WTC11 (cell line): ENCODE measurements around the gene ASPN. TPM values are rescaled to one million over a fixed set of nuclear protein-coding genes. Genes with fewer than 3 reads are reported as not detected.
A peak's percentile ranks its signal among the peaks of the same experiment; 100 is the strongest.

Source experiments
- ATAC-seq: fragments of 200-7000 bp; cut with Tn5 transposase; 2 replicates; pipeline ENCODE4 v1.10.0; 2021; ENCODE audit warnings: mild to moderate bottlenecking, moderate library complexity
- CTCF ChIA-PET: fragments of 300-600 bp; sonication (Branson Sonifier 250); formaldehyde crosslinking; loops from one replicate; lab custom pipeline; 2021; ENCODE audit warnings: antibody characterized with exemption; lab: Charles Lee
- POLR2A ChIA-PET: fragments of 350-600 bp; sonication (Branson Sonifier 250); formaldehyde crosslinking; loops from one replicate; lab custom pipeline; 2021; ENCODE audit warnings: antibody characterized with exemption; lab: Charles Lee
- DNase-seq: peaks from one replicate; pipeline ENCODE4 v3.0.0; 2021; ENCODE audit warnings: low spot score
- H3K27ac Mint-ChIP-seq: 2 replicates; pipeline ENCODE4 v1.8.0; 2021; ENCODE audit warnings: mixed read lengths
- H3K27me3 Mint-ChIP-seq: 2 replicates; pipeline ENCODE4 v1.8.0; 2021; ENCODE audit warnings: low read depth, mild to moderate bottlenecking, moderate library complexity, mixed read lengths
- H3K36me3 Mint-ChIP-seq: 2 replicates; pipeline ENCODE4 v1.8.0; 2021; ENCODE audit warnings: mixed read lengths
- H3K4me1 Mint-ChIP-seq: 2 replicates; pipeline ENCODE4 v1.8.0; 2022; ENCODE audit warnings: mixed read lengths
- H3K4me3 Mint-ChIP-seq: 2 replicates; pipeline ENCODE4 v1.8.0; 2021; ENCODE audit warnings: mild to moderate bottlenecking, moderate library complexity, mixed read lengths
- H3K9me3 Mint-ChIP-seq: 2 replicates; pipeline ENCODE4 v1.8.0; 2021; ENCODE audit warnings: mixed read lengths
- CREB1 ChIP-seq: sonication (generic); formaldehyde crosslinking; IDR thresholded peaks from 2 replicates; pipeline ENCODE4 v1.8.0; 2023; ENCODE audit warnings: mild to moderate bottlenecking, missing genetic modification reagents
- ELF4 ChIP-seq: sonication (generic); formaldehyde crosslinking; IDR thresholded peaks from 2 replicates; pipeline ENCODE4 v1.8.1; 2022; ENCODE audit warnings: low read depth, mild to moderate bottlenecking, moderate library complexity, missing genetic modification reagents
- EMX1 ChIP-seq: fragments of 250-450 bp; sonication (Bioruptor Pico); IDR thresholded peaks from 2 replicates; pipeline ENCODE4 v1.8.0; 2021; ENCODE audit warnings: mild to moderate bottlenecking
- ESRRA ChIP-seq: sonication (generic); formaldehyde crosslinking; IDR thresholded peaks from 2 replicates; pipeline ENCODE4 v1.8.1; 2022; ENCODE audit warnings: mild to moderate bottlenecking, missing genetic modification reagents, borderline replicate concordance
- ETV6 ChIP-seq: sonication (generic); formaldehyde crosslinking; IDR thresholded peaks from 2 replicates; pipeline ENCODE4 v1.8.1; 2022; ENCODE audit warnings: mild to moderate bottlenecking, missing genetic modification reagents
- GABPB1 ChIP-seq: sonication (generic); formaldehyde crosslinking; IDR thresholded peaks from 2 replicates; pipeline ENCODE4 v1.8.1; 2023; ENCODE audit warnings: mild to moderate bottlenecking, missing genetic modification reagents
- HMGA2 ChIP-seq: fragments of 250-450 bp; sonication (Bioruptor Pico); IDR thresholded peaks from 2 replicates; pipeline ENCODE4 v1.4.0; 2021; ENCODE audit warnings: mild to moderate bottlenecking, moderate library complexity
- NFATC4 ChIP-seq: fragments of 250-450 bp; sonication (Bioruptor Pico); IDR thresholded peaks from 2 replicates; pipeline ENCODE4 v1.9.0; 2021; ENCODE audit warnings: mild to moderate bottlenecking
- NR1H2 ChIP-seq: sonication (generic); formaldehyde crosslinking; IDR thresholded peaks from 2 replicates; pipeline ENCODE4 v1.9.0; 2021; ENCODE audit warnings: mild to moderate bottlenecking, moderate library complexity, missing genetic modification reagents
- RORB ChIP-seq: fragments of 250-450 bp; sonication (Bioruptor Pico); IDR thresholded peaks from 2 replicates; pipeline ENCODE4 v1.9.0; 2021; ENCODE audit warnings: mild to moderate bottlenecking
- SMAD3 ChIP-seq: sonication (generic); formaldehyde crosslinking; IDR thresholded peaks from 2 replicates; pipeline ENCODE4 v1.8.0; 2022; ENCODE audit warnings: missing genetic modification reagents, mild to moderate bottlenecking, borderline replicate concordance
- TEAD4 ChIP-seq: sonication (generic); formaldehyde crosslinking; IDR thresholded peaks from 2 replicates; pipeline ENCODE4 v1.8.0; 2022; ENCODE audit warnings: mild to moderate bottlenecking, missing genetic modification reagents
- ZBTB21 ChIP-seq: sonication (generic); formaldehyde crosslinking; IDR thresholded peaks from 2 replicates; pipeline ENCODE4 v1.8.1; 2023; ENCODE audit warnings: mild to moderate bottlenecking, missing genetic modification reagents, borderline replicate concordance
- ZMAT4 ChIP-seq: fragments of 250-450 bp; sonication (Bioruptor Pico); IDR thresholded peaks from 2 replicates; pipeline ENCODE4 v1.9.0; 2021; ENCODE audit warnings: mild to moderate bottlenecking
- ZNF263 ChIP-seq: sonication (generic); formaldehyde crosslinking; IDR thresholded peaks from 2 replicates; pipeline ENCODE4 v1.8.1; 2022; ENCODE audit warnings: low read depth, mild to moderate bottlenecking, moderate library complexity, missing genetic modification reagents
- ZNF317 ChIP-seq: sonication (generic); formaldehyde crosslinking; IDR thresholded peaks from 2 replicates; pipeline ENCODE4 v1.8.1; 2023; ENCODE audit warnings: low read depth, mild to moderate bottlenecking, moderate library complexity, missing genetic modification reagents, borderline replicate concordance
- ZNF423 ChIP-seq: fragments of 250-450 bp; sonication (Bioruptor Pico); IDR thresholded peaks from 2 replicates; pipeline ENCODE4 v2.1.2; 2022; ENCODE audit warnings: mild to moderate bottlenecking, moderate library complexity
- ZNF512 ChIP-seq: sonication (generic); formaldehyde crosslinking; IDR thresholded peaks from 2 replicates; pipeline ENCODE4 v1.8.1; 2022; ENCODE audit warnings: missing genetic modification reagents, borderline replicate concordance
- total RNA-seq: library from RNA; stranded (reverse); gene quantifications from 3 replicates; pipeline ENCODE4 v1.2.3, GENCODE V29; 2021
- TF ChIP-seq, protein P1 (sequence below): fragments of 250-450 bp; sonication (Bioruptor Pico); IDR thresholded peaks from 2 replicates; pipeline ENCODE4 v1.9.0; 2021; ENCODE audit warnings: mild to moderate bottlenecking
- TF ChIP-seq, protein P2 (sequence below): sonication (generic); formaldehyde crosslinking; IDR thresholded peaks from 2 replicates; pipeline ENCODE4 v1.8.0; 2023; ENCODE audit warnings: missing genetic modification reagents
- TF ChIP-seq, protein P3 (sequence below): sonication (generic); formaldehyde crosslinking; IDR thresholded peaks from 2 replicates; pipeline ENCODE4 v1.8.0; 2022; ENCODE audit warnings: mild to moderate bottlenecking, missing genetic modification reagents

Gene ASPN
- total RNA-seq, 1 experiment from 2014 or later, result not detected

GRCh38 chr9:92467511-92467910 lies 14.8 kb downstream of the ASPN start:
- POLR2A ChIA-PET, result no interaction called here
- Mint-ChIP-seq H3K4me3 (no peak overlapping the region), H3K9me3 (no peaks in the 10 kb centered on the region), H3K36me3 (no peaks in the 10 kb centered on the region), H3K27me3 (no peaks in the 10 kb centered on the region), H3K4me1 (peaks cover 6% of the 10 kb centered on the region; the same call in 1 of the 2 replicates), H3K27ac (no peak overlapping the region; the same call in 1 of the 2 replicates)
- DNase-seq (no peak), ATAC-seq (no peak)
- CTCF ChIA-PET, result no interaction called here
- TF ChIP-seq TEAD4 (no peak), ELF4 (CRISPR knock-in tag) (no peak), ZNF423 (CRISPR knock-in tag) (no peak), HMGA2 (CRISPR knock-in tag) (no peak), ZNF263 (no peak)
- TF ChIP-seq, protein P1, sequence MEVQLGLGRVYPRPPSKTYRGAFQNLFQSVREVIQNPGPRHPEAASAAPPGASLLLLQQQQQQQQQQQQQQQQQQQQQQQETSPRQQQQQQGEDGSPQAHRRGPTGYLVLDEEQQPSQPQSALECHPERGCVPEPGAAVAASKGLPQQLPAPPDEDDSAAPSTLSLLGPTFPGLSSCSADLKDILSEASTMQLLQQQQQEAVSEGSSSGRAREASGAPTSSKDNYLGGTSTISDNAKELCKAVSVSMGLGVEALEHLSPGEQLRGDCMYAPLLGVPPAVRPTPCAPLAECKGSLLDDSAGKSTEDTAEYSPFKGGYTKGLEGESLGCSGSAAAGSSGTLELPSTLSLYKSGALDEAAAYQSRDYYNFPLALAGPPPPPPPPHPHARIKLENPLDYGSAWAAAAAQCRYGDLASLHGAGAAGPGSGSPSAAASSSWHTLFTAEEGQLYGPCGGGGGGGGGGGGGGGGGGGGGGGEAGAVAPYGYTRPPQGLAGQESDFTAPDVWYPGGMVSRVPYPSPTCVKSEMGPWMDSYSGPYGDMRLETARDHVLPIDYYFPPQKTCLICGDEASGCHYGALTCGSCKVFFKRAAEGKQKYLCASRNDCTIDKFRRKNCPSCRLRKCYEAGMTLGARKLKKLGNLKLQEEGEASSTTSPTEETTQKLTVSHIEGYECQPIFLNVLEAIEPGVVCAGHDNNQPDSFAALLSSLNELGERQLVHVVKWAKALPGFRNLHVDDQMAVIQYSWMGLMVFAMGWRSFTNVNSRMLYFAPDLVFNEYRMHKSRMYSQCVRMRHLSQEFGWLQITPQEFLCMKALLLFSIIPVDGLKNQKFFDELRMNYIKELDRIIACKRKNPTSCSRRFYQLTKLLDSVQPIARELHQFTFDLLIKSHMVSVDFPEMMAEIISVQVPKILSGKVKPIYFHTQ (CRISPR knock-in tag), result no peak
- TF ChIP-seq, all 79 proteins: peak for 0

DNA sequence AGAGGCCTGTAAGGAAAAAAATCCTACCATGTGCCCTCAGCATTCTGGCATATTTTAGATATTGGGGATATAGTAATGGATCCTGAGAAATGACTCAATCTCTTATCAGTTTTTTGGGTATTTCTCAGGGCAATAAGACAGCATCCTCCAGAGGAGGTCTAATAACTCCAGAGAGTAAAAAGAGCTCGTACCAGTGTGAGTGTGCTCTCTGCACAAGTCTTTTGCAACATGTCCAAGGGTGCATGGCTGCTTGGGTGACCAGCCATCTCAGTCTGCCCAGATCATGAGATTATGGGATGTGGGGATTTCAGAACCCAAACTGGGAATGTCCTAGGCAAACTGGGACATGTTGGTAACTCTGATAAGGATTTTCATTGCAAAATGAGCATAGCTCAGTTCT lies 15.3 kb downstream of the ASPN start:
- H3K27me3 Mint-ChIP-seq, result no peaks in the 10 kb centered on the region
- ChIA-PET POLR2A (no interaction called here), CTCF (no interaction called here)
- TF ChIP-seq RORB (CRISPR knock-in tag), result no peak
- ATAC-seq (no peak), DNase-seq (no peak)
- peaks cover 6% of the 10 kb centered on the region; the same call in 1 of the 2 replicates for H3K4me1 Mint-ChIP-seq
- H3K9me3 Mint-ChIP-seq, result no peaks in the 10 kb centered on the region
- no peak overlapping the region for H3K4me3 Mint-ChIP-seq
- no peak overlapping the region for H3K27ac Mint-ChIP-seq
- H3K36me3 Mint-ChIP-seq, result no peaks in the 10 kb centered on the region

DNA sequence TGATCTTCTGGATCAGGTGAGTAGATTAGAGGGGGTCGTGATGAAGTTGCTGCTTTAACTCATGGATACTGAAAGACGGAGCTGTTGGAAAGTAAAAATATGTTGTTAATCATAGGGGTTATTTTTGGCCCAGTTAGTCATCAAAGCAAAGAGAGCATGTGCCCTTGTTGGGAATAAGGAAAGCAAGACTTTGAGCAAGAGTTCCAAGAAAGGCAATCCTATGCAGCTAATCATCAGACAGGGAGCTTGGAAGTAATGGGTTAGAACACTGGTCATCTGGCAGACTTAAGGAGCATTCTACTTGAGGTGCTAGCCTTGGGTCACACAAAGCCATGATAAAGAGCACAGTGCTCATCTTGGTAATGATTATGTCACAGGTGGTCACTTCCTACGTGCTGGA lies 18.3 kb downstream of the ASPN start:
- Mint-ChIP-seq H3K4me3 (no peak overlapping the region), H3K27me3 (no peaks in the 10 kb centered on the region), H3K27ac (no peak overlapping the region), H3K36me3 (no peaks in the 10 kb centered on the region), H3K9me3 (no peaks in the 10 kb centered on the region)
- CTCF ChIA-PET, result interaction anchor here (1.0 kb wide), 1 partner anchor 40 kb away, joined by 3 read pairs; no protein-coding TSS in a partner anchor
- ATAC-seq, result no peak
- POLR2A ChIA-PET, result no interaction called here
- DNase-seq, result no peak
- TF ChIP-seq SMAD3 (CRISPR knock-in tag) (no peak), ESRRA (no peak), NR1H2 (no peak), ZNF317 (CRISPR knock-in tag) (no peak), GABPB1 (no peak), TEAD4 (no peak), NFATC4 (CRISPR knock-in tag) (no peak), ZBTB21 (CRISPR knock-in tag) (no peak), ETV6 (CRISPR knock-in tag) (no peak)
- TF ChIP-seq, protein P2, sequence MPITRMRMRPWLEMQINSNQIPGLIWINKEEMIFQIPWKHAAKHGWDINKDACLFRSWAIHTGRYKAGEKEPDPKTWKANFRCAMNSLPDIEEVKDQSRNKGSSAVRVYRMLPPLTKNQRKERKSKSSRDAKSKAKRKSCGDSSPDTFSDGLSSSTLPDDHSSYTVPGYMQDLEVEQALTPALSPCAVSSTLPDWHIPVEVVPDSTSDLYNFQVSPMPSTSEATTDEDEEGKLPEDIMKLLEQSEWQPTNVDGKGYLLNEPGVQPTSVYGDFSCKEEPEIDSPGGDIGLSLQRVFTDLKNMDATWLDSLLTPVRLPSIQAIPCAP, result no peak
- TF ChIP-seq, all 79 proteins: peak for 0
- peaks cover 6% of the 10 kb centered on the region; the same call in 1 of the 2 replicates for H3K4me1 Mint-ChIP-seq

GRCh38 chr9:92463387-92463786 lies 18.9 kb downstream of the ASPN start:
- POLR2A ChIA-PET, result no interaction called here
- CTCF ChIA-PET, result interaction anchor here (1.0 kb wide), 1 partner anchor 40 kb away, joined by 3 read pairs; no protein-coding TSS in a partner anchor
- Mint-ChIP-seq H3K27ac (no peak overlapping the region), H3K4me1 (peaks cover 6% of the 10 kb centered on the region; the same call in 1 of the 2 replicates), H3K9me3 (no peaks in the 10 kb centered on the region), H3K27me3 (no peaks in the 10 kb centered on the region), H3K36me3 (no peaks in the 10 kb centered on the region), H3K4me3 (no peak overlapping the region)
- DNase-seq, result no peak
- ATAC-seq, result peak; percentile 36; the same call in 1 of the 2 replicates
- TF ChIP-seq EMX1 (CRISPR knock-in tag) (no peak), ZNF512 (no peak), NFATC4 (CRISPR knock-in tag) (no peak), GABPB1 (no peak), ZMAT4 (CRISPR knock-in tag) (no peak), CREB1 (no peak)
- TF ChIP-seq, protein P3, sequence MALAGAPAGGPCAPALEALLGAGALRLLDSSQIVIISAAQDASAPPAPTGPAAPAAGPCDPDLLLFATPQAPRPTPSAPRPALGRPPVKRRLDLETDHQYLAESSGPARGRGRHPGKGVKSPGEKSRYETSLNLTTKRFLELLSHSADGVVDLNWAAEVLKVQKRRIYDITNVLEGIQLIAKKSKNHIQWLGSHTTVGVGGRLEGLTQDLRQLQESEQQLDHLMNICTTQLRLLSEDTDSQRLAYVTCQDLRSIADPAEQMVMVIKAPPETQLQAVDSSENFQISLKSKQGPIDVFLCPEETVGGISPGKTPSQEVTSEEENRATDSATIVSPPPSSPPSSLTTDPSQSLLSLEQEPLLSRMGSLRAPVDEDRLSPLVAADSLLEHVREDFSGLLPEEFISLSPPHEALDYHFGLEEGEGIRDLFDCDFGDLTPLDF (CRISPR knock-in tag), result no peak
